ENCODE data around the gene PRSS16.

Gene PRSS16

GRCh38 chr6:27286141-27286540 is 38.6 kb downstream of the PRSS16 start:
- no peak for DNase-seq

GRCh38 chr6:27287751-27288135 is 40.2 kb downstream of the PRSS16 start:
- DNase-seq: no peak

DNA sequence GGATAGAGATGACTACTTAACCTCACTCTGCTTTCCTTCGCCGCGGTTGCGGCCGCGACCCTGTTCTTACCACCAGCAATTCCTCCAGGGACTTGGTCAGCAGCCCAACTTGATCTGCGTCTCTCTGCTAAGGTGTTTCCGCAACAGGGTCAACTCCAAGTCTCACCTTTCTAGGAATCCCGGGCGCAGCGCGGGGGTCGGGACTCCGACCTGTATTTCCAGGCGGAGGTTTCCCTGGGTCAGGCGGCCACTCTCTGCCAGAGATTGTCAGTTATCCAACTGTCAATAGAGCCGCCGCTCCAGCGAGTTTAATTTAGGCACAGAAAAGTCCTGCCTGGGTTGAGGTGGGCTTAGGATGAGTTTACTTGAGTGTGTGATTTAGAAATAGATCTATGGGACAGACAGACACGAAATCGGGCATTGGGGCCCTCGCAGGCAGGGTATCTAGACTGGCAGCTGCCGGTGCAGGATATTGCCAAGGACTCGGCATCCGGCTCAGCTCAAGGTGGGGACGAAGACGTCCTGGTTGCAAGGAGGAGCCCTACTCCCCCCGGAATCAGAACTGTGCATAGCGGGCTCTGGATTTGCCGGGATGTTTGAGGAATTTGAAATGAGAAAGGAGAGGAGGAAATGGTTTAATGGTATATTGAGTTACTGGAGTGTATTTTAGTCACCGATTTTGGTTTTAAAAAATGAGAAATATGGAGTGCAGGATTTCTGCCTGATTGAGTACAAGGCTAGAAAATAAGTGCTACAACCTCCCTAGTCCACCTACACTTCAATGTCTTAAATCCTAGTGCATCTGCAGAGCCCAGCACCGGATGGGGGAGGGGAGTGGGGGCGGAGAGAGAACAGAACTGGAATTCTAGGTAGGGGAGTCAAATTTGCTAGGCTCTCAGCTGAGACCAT is 40.9 kb downstream of the PRSS16 start:
- no peak for DNase-seq

DNA sequence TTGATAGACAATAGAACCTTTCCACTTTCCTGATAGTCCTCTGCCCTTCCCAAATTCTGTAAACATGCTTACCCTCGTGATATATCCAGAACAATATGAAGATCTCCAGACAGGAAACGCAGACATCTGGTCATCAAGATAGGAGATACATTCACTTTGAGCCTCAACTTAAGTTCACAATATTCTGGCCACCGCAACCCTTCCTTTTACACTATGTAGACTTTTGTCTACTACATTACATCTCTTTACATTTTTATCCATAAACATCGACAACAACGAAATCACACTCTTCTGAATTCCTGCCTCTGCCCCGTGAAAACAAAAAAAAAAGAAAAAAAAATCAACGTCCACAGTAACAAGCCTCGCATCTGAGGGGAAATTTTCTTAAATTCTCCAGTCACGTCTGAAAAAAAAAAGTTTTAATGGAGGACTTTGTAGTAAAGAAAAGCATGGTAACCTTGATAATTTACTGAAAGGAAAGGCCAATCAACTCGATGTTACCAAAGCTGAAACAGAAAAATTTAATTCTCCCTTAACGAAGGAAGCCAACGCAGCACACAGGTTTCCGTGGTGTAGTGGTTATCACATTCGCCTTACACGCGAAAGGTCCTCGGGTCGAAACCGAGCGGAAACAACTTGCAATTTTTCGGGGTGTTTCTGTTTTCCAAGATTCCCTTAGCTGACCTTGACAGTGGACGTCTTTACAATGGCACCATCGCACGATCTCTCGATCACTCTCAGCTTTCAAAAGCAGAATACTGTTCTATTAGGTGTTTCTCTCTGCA is 42.8 kb downstream of the PRSS16 start:
- no peak for DNase-seq

- DNase-seq: no peak
Observed at GRCh38 chr6:27290850-27291208, 43.3 kb downstream of the PRSS16 start.

- DNase-seq: no peak
Observed at GRCh38 chr6:27293436-27294098, 46.1 kb downstream of the PRSS16 start.

GRCh38 chr6:27294409-27294808 is 46.9 kb downstream of the PRSS16 start:
- DNase-seq: no peak

DNA sequence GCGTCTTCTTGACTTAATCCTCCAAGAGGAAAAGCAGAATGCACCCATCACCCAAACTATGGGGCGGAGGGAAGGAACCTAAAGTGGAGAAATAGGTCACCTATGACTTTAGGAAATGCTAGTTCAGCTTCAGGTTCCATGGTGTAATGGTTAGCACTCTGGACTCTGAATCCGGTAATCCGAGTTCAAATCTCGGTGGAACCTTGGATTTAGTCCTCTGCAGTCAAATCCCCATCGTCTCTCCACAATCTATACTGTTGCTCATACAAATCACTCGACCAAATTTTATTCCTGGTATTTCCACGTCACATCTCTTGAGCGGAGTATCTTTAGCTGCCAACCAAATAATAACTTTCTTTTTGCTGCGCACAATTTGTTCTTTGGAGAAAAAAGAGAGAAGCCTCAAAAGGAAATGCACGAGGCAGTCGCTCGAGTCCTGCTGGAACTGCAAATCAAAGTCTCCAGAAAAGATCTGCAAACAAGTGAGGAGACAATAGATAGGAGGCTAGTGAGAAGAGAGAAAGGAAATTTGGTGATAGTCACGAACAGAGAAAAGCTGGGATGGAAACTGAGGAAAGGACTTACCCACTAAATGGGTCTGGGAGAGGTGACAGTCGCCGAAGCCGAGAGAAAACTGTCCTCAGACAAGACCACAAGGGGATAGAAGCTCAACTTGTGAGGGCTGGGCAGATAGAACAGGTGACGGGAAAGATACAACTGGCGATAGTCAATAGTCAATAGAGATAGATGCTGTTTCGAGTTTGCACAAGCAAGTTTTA is 48.0 kb downstream of the PRSS16 start:
- no peak for DNase-seq

DNA sequence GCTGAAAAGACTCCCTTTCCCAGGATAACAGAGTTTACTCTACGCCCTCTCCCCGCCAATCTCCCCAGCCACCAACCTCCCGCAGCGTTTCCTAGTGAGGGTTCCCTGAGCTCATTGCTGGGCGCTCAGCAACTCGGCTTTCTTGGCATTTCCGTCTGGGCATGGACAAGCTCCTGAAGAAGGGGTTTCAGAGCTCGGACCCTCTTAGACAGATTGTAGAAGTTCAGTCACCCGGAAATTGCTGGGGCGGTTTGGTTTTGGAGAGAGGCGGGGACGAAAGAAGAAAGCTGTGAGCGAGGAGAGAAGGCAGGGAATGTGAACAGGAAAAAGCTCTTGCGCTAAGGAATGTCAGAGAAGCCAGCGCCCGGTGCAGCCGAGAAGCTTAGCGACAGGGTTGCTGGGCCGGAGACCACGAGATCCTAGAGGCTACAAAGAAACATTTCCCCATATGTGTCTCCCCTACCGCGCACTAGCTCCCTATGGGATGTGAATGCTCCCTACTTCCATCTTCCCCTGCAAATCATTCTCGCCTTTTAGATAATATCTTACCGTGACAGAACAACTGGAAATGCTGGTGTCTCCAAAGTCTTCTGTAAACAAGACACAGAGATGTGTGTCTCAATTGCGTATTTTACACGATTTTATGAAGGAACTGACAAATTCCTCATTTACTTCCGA is 48.7 kb downstream of the PRSS16 start:
- DNase-seq: no peak

DNA sequence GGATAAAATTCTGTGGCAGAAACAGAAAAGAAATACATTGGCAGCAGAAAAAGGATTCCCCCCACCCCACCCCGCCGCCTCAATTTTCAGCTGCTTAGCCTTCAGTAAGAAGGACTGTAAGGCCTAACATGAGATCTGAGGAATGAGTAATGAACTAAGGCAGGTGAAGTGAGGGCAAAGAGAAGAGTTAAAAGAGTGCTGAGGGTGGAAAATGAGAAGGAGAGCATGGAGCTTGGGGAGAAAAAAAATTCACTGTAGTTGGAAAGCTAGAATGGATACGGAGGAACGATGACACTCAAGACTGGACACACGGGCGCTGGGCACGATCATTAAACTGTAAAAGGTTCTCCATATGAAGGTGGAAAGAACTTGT is 50.0 kb downstream of the PRSS16 start:
- DNase-seq: no peak

GRCh38 chr6:27297857-27298730 is 50.6 kb downstream of the PRSS16 start:
- no peak for DNase-seq

- DNase-seq: no peak
Observed at GRCh38 chr6:27303613-27304272, 56.2 kb downstream of the PRSS16 start.
